HepG2 (cell line): ENCODE results near the gene QDPR. TPM values are rescaled to one million over a fixed set of nuclear protein-coding genes. Genes with fewer than 3 reads are reported as not detected.

ENCODE experiments used
- ATAC-seq: fragments of 200-7000 bp; cut with Tn5 transposase; 3 replicates; pipeline ENCODE4 v1.9.1; 2020; ENCODE audit warnings: mild to moderate bottlenecking, moderate library complexity
- BruUV-seq: library from RNA; stranded (reverse); fragments of 400-500 nt; replicated peaks from 2 replicates; lab custom pipeline; 2021; lab: Mats Ljungman, UMichigan
- CTCF ChIA-PET: fragments of 300-600 bp; formaldehyde crosslinking; extraction: SDS; loops from one replicate; lab custom pipeline; 2021; ENCODE audit warnings: low total read pairs, inconsistent platforms, low intra/inter-chr PET ratio; lab: Yijun Ruan, JAX
- POLR2A ChIA-PET: fragments of 350-600 bp; sonication (Branson Sonifier 250); formaldehyde crosslinking; loops from one replicate; lab custom pipeline; 2020; ENCODE audit warnings: antibody characterized with exemption, inconsistent platforms; lab: Yijun Ruan, JAX
- DNase-seq: peaks from one replicate; pipeline ENCODE4 v3.0.0-alpha.2; 2015; ENCODE audit warnings: low spot score
- FAIRE-seq: peaks from 3 replicates; lab custom pipeline; 2011; peaks lifted over from hg19 to GRCh38; lab: Jason Lieb, UNC
- H2AFZ ChIP-seq: one replicate; pipeline ENCODE4 v1.6.1; 2011; ENCODE audit warnings: low read length, inconsistent platforms
- H3K27ac ChIP-seq: fragments of 300-600 bp; 3 replicates; pipeline ENCODE4 v1.8.0; 2011; ENCODE audit warnings: mixed run types, mild to moderate bottlenecking, mixed read lengths, low read length, inconsistent platforms; ENCODE audit not compliant: insufficient read depth; ENCODE audit errors: extremely low read length
- H3K27me3 ChIP-seq, 2 experiments: fragments of 200-600 bp in 1 of 2; 2 replicates in 1 of 2; 3 replicates in 1 of 2; pipeline versions ENCODE4 v1.6.0 to v1.8.0; 2011; ENCODE audit warnings: low read length in 2 of 2, mild to moderate bottlenecking in 2 of 2, moderate library complexity in 2 of 2, inconsistent platforms in 1 of 2; ENCODE audit not compliant: insufficient read depth in 2 of 2, control insufficient read depth in 1 of 2
- H3K36me3 ChIP-seq, 2 experiments: fragments of 200-600 bp in 1 of 2; replicated peaks in 1 of 2; 2 replicates in 1 of 2; 3 replicates in 1 of 2; pipeline versions ENCODE4 v1.5.1 to v1.8.0; 2011; ENCODE audit warnings: low read length in 2 of 2, inconsistent platforms in 1 of 2; ENCODE audit not compliant: insufficient read depth in 2 of 2, control insufficient read depth in 1 of 2
- H3K4me1 ChIP-seq: 2 replicates; pipeline ENCODE4 v1.5.1; 2012; ENCODE audit warnings: low read length, inconsistent platforms; ENCODE audit not compliant: insufficient read depth
- H3K4me2 ChIP-seq: 2 replicates; pipeline ENCODE4 v1.6.0; 2011; ENCODE audit warnings: low read depth, low read length, inconsistent platforms
- H3K4me3 ChIP-seq, 3 experiments: fragments of 200-600 bp in 1 of 3; sonication (generic), shearing (Covaris generic) in 1 of 3; replicated peaks in 1 of 3; 2 replicates each; pipeline ENCODE4 v1.5.1; 2011 to 2016; ENCODE audit warnings: low read length in 3 of 3, inconsistent platforms in 2 of 3, low read depth in 2 of 3, mild to moderate bottlenecking in 2 of 3, control low read depth in 1 of 3, mixed read lengths in 1 of 3; ENCODE audit not compliant: insufficient read depth in 1 of 3
- H3K79me2 ChIP-seq: one replicate; pipeline ENCODE4 v1.6.1; 2011; ENCODE audit warnings: low read length, inconsistent platforms; ENCODE audit not compliant: insufficient read depth
- H3K9ac ChIP-seq: 2 replicates; pipeline ENCODE4 v1.6.0; 2011; ENCODE audit warnings: mild to moderate bottlenecking, low read depth, low read length, inconsistent platforms; ENCODE audit not compliant: insufficient read depth
- H3K9me3 ChIP-seq: 2 replicates; pipeline ENCODE4 v1.5.1; 2012; ENCODE audit warnings: mild to moderate bottlenecking, low read length
- H4K20me1 ChIP-seq: 2 replicates; pipeline ENCODE4 v1.6.0; 2011; ENCODE audit warnings: inconsistent platforms, mild to moderate bottlenecking, low read length, moderate library complexity; ENCODE audit not compliant: insufficient read depth
- FOXK2 ChIP-seq: fragments of 450-650 bp; IDR thresholded peaks from 2 replicates; pipeline ENCODE4 v1.6.1; 2016
- GLI4 ChIP-seq: sonication (generic); formaldehyde crosslinking; IDR thresholded peaks from 2 replicates; pipeline ENCODE4 v1.5.1; 2020; ENCODE audit warnings: missing genetic modification reagents, mild to moderate bottlenecking, moderate library complexity, borderline replicate concordance
- HNF1B ChIP-seq: sonication (generic); formaldehyde crosslinking; IDR thresholded peaks from 2 replicates; pipeline ENCODE4 v1.5.1; 2020; ENCODE audit warnings: mild to moderate bottlenecking, moderate library complexity, missing genetic modification reagents
- KAT8 ChIP-seq: IDR thresholded peaks from 2 replicates; pipeline ENCODE4 v1.6.1; 2016; ENCODE audit warnings: missing genetic modification reagents, missing compliant biosample characterization
- MAFF ChIP-seq: IDR thresholded peaks from 2 replicates; pipeline ENCODE4 v1.6.1; 2011; ENCODE audit warnings: low read depth, low read length, improper control_type of control experiment
- MAFG ChIP-seq: sonication (generic); formaldehyde crosslinking; IDR thresholded peaks from 2 replicates; pipeline ENCODE4 v1.5.1; 2020; ENCODE audit warnings: mild to moderate bottlenecking, missing genetic modification reagents
- MAFK ChIP-seq, 2 experiments: IDR thresholded peaks in 1 of 2; conservative IDR thresholded peaks in 1 of 2; 2 replicates each; pipeline ENCODE4 v1.6.1; 2011; ENCODE audit warnings: improper control_type of control experiment in 2 of 2, low read length in 2 of 2
- NFE2 ChIP-seq: sonication (generic); formaldehyde crosslinking; IDR thresholded peaks from 2 replicates; pipeline ENCODE4 v1.4.0; 2020; ENCODE audit warnings: missing genetic modification reagents
- NFE2L2 ChIP-seq: fragments of 150-350 bp; IDR thresholded peaks from 2 replicates; pipeline ENCODE4 v1.6.1; 2014; ENCODE audit warnings: low read length
- RFXANK ChIP-seq: IDR thresholded peaks from 2 replicates; pipeline ENCODE4 v1.6.1; 2016
- TIGD3 ChIP-seq: sonication (generic); formaldehyde crosslinking; IDR thresholded peaks from 2 replicates; pipeline ENCODE4 v1.5.1; 2020; ENCODE audit warnings: mild to moderate bottlenecking, missing genetic modification reagents, borderline replicate concordance
- ZBTB2 ChIP-seq: sonication (generic); formaldehyde crosslinking; IDR thresholded peaks from 2 replicates; pipeline ENCODE4 v1.8.0; 2022; ENCODE audit warnings: low read depth, missing genetic modification reagents
- ZNF619 ChIP-seq: sonication (generic); formaldehyde crosslinking; IDR thresholded peaks from 2 replicates; pipeline ENCODE4 v1.4.0; 2020; ENCODE audit warnings: mild to moderate bottlenecking, missing genetic modification reagents
- WGBS: methylation state at CpG from one replicate; pipeline ENCODE4 v1.1.6; 2017; ENCODE audit warnings: low lambda C conversion rate; 5-methylcytosine and 5-hydroxymethylcytosine counted together
- in situ Hi-C: cut with HindIII; loops from 2 replicates; pipeline ENCODE4 v1.10.0; 2017; ENCODE audit warnings: low pct_unique_long_range_greater_than_20kb; ENCODE audit not compliant: extremely low pct_ligation_motif_present
- intact Hi-C: fragments of 100-400 bp; cut with micrococcal nuclease; formaldehyde crosslinking; loops from one replicate; pipeline ENCODE4 v1.10.0; 2022; ENCODE audit not compliant: unreplicated experiment
- polyA plus RNA-seq, 8 experiments: library from polyadenylated mRNA; depleted of rRNA in 3 of 8; stranded (reverse) in 7 of 8; unstranded in 1 of 8; fragments of >200 nt; fragmentation: Illumina TruSeq in 4 of 8; extraction: Trizol in 4 of 8; gene quantifications; 2 replicates each; pipeline versions ENCODE4 v1.2.1 to v1.2.3, GENCODE V29; 2011 to 2016; ENCODE audit warnings: low read depth in 4 of 8, missing spikeins in 1 of 8, mixed read lengths in 1 of 8; ENCODE audit not compliant: insufficient read depth in 1 of 8
- total RNA-seq, 5 experiments: library from RNA; depleted of rRNA; stranded (reverse); fragments of >200 nt; fragmentation: Illumina TruSeq; extraction: Trizol; gene quantifications; 2 replicates each; pipeline ENCODE4 v1.2.3, GENCODE V29; 2016; ENCODE audit warnings: low read depth in 1 of 5
- TF ChIP-seq, protein P1 (sequence below): sonication (generic); formaldehyde crosslinking; IDR thresholded peaks from 2 replicates; pipeline ENCODE4 v1.4.0; 2020; ENCODE audit warnings: mild to moderate bottlenecking, missing genetic modification reagents
- TF ChIP-seq, protein P2 (sequence below): IDR thresholded peaks from 2 replicates; pipeline ENCODE4 v1.6.1; 2016; ENCODE audit warnings: missing compliant biosample characterization, missing genetic modification reagents, borderline replicate concordance

QDPR gene
- total and polyA plus RNA-seq, 2 of the 13 experiments (the other 11 are each of a cell fraction or from before 2014, with no cell fraction given): 9.9 to 95.5 TPM

- no peak overlapping the region for H3K27ac ChIP-seq
Measured at GRCh38 chr4:17535242-17535641, 23.4 kb upstream of the QDPR start.

GRCh38 chr4:17534705-17535104 is 22.8 kb upstream of the QDPR start:
- in situ Hi-C loops: no loop called here
- ATAC-seq (no peak), FAIRE-seq (no peak), DNase-seq (no peak)
- peaks cover 44% of the 10 kb centered on the region for H3K4me1 ChIP-seq
- no peaks in the 10 kb centered on the region for H3K79me2 ChIP-seq
- no peaks in the 10 kb centered on the region for H3K27me3 ChIP-seq
- H3K36me3 ChIP-seq: no peaks in the 10 kb centered on the region
- H4K20me1 ChIP-seq: no peaks in the 10 kb centered on the region
- 96% methylated on average over 4 of the region's 4 CpGs for WGBS
- no peak overlapping the region for H3K9ac ChIP-seq
- no peak overlapping the region for H3K4me2 ChIP-seq
- H3K27ac ChIP-seq: no peak overlapping the region
- no TSS peak for BruUV-seq
- no peak overlapping the region for H2AFZ ChIP-seq
- no peaks in the 10 kb centered on the region for H3K9me3 ChIP-seq
- POLR2A ChIA-PET: interaction anchor here (1.3 kb wide), 1 partner anchor 42 kb away, joined by 3 read pairs; the partner anchor contains the start of gene LAP3
- CTCF ChIA-PET: no interaction called here
- no peak overlapping the region for H3K4me3 ChIP-seq
- intact Hi-C loops: no loop called here
- TF ChIP-seq, protein P1, sequence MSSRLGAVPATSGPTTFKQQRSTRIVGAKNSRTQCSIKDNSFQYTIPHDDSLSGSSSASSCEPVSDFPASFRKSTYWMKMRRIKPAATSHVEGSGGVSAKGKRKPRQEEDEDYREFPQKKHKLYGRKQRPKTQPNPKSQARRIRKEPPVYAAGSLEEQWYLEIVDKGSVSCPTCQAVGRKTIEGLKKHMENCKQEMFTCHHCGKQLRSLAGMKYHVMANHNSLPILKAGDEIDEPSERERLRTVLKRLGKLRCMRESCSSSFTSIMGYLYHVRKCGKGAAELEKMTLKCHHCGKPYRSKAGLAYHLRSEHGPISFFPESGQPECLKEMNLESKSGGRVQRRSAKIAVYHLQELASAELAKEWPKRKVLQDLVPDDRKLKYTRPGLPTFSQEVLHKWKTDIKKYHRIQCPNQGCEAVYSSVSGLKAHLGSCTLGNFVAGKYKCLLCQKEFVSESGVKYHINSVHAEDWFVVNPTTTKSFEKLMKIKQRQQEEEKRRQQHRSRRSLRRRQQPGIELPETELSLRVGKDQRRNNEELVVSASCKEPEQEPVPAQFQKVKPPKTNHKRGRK: no peak
- no peak for TF ChIP-seq HNF1B
- TF ChIP-seq KAT8 (CRISPR knock-in tag): no peak
- TF ChIP-seq FOXK2: no peak
- no peak for TF ChIP-seq ZBTB2
- no peak for TF ChIP-seq TIGD3

More at GRCh38 chr4:17535242-17535641, 23.4 kb upstream of the QDPR start:
- Histone ChIP-seq H3K4me3 (no peak overlapping the region), H3K9me3 (no peaks in the 10 kb centered on the region), H3K9ac (no peak overlapping the region), H3K79me2 (no peaks in the 10 kb centered on the region), H3K4me1 (peaks cover 38% of the 10 kb centered on the region), H3K36me3 (no peaks in the 10 kb centered on the region), H4K20me1 (no peaks in the 10 kb centered on the region), H3K27me3 (no peaks in the 10 kb centered on the region), H3K4me2 (no peak overlapping the region), H2AFZ (peak overlapping the region; percentile 13)
- FAIRE-seq (no peak), DNase-seq (no peak), ATAC-seq (no peak)
- ChIA-PET CTCF (no interaction called here), POLR2A (interaction anchor here (0.7 to 1.3 kb wide), 4 partner anchors 9 to 79 kb away, joined by 3 to 4 read pairs (median 4); partner anchors contain the start of genes LAP3 and MED28)
- in situ Hi-C loops (no loop called here), intact Hi-C loops (no loop called here)
- BruUV-seq: no TSS peak
- 48% methylated on average over 4 of the region's 4 CpGs for WGBS
- TF ChIP-seq, protein P2, sequence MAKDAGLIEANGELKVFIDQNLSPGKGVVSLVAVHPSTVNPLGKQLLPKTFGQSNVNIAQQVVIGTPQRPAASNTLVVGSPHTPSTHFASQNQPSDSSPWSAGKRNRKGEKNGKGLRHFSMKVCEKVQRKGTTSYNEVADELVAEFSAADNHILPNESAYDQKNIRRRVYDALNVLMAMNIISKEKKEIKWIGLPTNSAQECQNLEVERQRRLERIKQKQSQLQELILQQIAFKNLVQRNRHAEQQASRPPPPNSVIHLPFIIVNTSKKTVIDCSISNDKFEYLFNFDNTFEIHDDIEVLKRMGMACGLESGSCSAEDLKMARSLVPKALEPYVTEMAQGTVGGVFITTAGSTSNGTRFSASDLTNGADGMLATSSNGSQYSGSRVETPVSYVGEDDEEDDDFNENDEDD (CRISPR knock-in tag): no peak
- TF ChIP-seq NFE2: peak; percentile 52; the same call in 1 of the 2 replicates
- no peak for TF ChIP-seq GLI4 (CRISPR knock-in tag)
- TF ChIP-seq MAFF: peak; percentile 85
- no peak for TF ChIP-seq ZNF619
- TF ChIP-seq NFE2L2: peak; percentile 90
- TF ChIP-seq MAFG: 0 out of 2 replicates have a peak, but pooled peaks have one; percentile 52
- peak; percentile 90 for TF ChIP-seq MAFK (conservative IDR thresholded peaks at IDR 0.05 in 1 of 2, IDR thresholded peaks at IDR 0.05 in 1 of 2; ENCODE audit: low read length in 2 of 2)
- TF ChIP-seq RFXANK (CRISPR knock-in tag): no peak
